Measurements from ENCODE around the gene NNMT.

- no peak for TF ChIP-seq EZH2phosphoT487 (IDR thresholded peaks at IDR 0.05; ENCODE audit: low read depth, severe bottlenecking, unreplicated experiment)
- no peak for TF ChIP-seq CTCF (IDR thresholded peaks at IDR 0.05; ENCODE audit: poor library complexity)
- no peak for TF ChIP-seq EZH2 (IDR thresholded peaks at IDR 0.05; ENCODE audit: borderline replicate concordance)
These were observed 34.4 kb upstream of the NNMT start for GRCh38 chr11:114261791-114262190.

Measured in hepatocyte (in vitro differentiated cells).